T-helper 1 cell treated with Interleukin-12 subunit alpha and Interleukin-12 subunit beta and Interleukin-4 antibody, amounts not matched to agents 30 ng/mL and 1 ng/mL, for 36 hours (primary cell): ENCODE results near the gene ZIC2. TPM values are rescaled to one million over a fixed set of nuclear protein-coding genes. Genes with fewer than 3 reads are reported as not detected.

ENCODE experiments used
- intact Hi-C: fragments of 100-400 bp; cut with micrococcal nuclease; formaldehyde crosslinking; loops from one replicate; pipeline ENCODE4 v1.15.1; 2024
- total RNA-seq: library from RNA; stranded (reverse); gene quantifications from 2 replicates; pipeline ENCODE4 v1.2.3, GENCODE V29; 2022

The ZIC2 gene
- total RNA-seq, 1 donor from 2014 or later: 2.1 TPM

DNA sequence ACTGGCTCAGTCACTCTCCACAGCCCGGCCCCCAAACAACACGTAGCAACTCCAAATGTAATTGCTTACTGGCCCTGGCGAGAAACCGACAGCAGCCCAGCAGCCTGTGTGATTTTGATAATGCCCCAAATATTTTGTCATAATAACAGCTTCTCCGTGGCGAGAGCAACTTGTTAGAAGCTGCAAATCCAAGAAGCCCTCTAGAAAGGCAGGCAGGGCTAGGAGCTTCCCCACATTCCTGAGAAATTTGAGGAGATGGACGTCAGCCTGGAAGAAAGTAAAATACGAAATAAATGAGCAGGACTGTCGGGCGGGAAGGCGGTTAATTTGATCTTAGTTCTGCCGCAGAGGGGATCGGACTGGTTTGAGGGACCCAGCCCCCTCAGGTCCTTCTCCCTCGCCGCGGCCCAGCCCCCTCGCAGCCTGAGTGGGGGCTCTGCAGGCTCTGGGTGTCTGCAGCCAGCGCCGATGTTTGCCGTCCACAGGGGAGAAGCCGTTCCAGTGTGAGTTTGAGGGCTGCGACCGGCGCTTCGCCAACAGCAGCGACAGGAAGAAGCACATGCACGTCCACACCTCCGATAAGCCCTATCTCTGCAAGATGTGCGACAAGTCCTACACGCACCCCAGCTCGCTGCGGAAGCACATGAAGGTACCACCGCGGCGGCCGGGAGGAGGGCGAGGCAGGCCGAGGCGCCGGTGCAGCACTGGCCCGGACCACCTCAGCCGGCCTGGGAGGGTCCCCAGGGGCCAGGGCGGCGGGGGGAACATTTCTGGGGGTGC lies 3.1 kb downstream of the ZIC2 start:
- intact Hi-C loops: loop anchor here (1.0 to 5.0 kb wide), 4 partner anchors 8 to 693 kb away; no protein-coding TSS in a partner anchor

DNA sequence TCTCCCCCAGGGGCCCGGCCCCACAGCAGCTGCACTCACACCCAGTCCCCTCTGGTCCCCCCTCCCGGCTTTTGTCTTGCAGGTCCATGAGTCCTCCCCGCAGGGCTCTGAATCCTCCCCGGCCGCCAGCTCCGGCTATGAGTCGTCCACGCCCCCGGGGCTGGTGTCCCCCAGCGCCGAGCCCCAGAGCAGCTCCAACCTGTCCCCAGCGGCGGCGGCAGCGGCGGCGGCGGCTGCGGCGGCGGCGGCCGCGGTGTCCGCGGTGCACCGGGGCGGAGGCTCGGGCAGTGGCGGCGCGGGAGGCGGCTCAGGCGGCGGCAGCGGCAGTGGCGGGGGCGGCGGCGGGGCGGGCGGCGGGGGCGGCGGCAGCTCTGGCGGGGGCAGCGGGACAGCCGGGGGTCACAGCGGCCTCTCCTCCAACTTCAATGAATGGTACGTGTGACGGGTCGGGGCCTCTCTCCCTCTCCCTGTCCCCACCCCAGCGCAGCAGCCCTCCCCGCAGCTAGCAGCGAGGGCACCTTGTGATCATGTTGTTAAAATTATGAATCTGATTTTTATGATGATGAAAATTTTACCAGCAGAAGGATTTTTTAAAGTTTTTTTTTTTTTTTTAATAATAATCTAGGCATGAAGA lies 3.8 kb downstream of the ZIC2 start:
- intact Hi-C loops: loop anchor here (5.0 kb wide), 1 partner anchor 692 kb away; no protein-coding TSS in a partner anchor

DNA sequence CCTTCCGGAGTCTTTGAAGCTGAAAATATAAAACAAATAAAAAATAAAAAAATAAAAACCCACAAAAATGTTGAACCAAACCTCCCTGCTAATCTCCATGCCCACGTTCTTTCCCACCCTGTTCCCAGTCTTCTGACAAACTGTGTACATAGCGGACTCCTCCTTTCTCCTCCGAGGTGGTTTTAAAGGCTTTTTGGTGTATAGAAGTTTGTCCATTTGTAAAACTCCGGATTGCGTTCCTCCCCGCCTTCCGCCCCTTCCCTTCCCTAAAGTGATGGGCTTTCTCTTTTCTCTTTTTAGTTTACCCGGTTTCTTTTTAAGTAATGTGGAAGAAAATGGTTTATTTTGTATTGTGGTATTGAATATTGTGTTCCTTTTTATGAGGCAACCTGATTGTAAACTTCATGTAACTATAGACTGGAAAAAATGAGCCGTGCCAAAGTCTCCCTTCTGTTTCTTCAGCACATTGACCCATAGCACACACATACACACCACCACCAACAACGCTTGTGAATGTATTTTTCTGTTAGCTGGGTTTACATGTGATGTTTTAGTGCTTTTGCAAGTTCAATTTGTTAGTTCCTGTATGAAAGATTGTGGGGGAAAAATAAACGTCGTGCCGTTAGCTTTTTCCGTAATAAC lies 4.4 kb downstream of the ZIC2 start:
- intact Hi-C loops: loop anchor here (5.0 kb wide), 1 partner anchor 691 kb away; no protein-coding TSS in a partner anchor

DNA sequence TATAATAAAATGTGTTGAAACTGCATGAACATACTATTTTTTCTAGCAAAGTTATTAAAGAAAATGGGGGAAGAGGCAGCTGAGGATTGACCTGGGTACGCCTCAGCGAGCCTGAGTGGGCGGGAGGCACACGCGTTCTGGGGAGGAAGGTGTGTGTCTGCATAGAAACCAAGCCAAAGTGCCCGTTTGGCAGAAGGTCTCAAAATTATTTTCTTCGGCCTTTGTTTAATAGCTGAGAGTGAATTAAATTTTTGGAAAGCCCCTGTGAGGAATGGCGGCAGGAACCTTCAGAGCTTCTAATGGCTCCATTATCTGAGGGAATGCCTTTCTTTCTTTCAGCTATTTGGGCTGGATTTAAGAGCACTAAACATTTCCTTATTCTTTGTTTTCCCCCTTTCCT lies 5.2 kb downstream of the ZIC2 start:
- intact Hi-C loops: loop anchor here (5.0 kb wide), 1 partner anchor 691 kb away; no protein-coding TSS in a partner anchor

DNA sequence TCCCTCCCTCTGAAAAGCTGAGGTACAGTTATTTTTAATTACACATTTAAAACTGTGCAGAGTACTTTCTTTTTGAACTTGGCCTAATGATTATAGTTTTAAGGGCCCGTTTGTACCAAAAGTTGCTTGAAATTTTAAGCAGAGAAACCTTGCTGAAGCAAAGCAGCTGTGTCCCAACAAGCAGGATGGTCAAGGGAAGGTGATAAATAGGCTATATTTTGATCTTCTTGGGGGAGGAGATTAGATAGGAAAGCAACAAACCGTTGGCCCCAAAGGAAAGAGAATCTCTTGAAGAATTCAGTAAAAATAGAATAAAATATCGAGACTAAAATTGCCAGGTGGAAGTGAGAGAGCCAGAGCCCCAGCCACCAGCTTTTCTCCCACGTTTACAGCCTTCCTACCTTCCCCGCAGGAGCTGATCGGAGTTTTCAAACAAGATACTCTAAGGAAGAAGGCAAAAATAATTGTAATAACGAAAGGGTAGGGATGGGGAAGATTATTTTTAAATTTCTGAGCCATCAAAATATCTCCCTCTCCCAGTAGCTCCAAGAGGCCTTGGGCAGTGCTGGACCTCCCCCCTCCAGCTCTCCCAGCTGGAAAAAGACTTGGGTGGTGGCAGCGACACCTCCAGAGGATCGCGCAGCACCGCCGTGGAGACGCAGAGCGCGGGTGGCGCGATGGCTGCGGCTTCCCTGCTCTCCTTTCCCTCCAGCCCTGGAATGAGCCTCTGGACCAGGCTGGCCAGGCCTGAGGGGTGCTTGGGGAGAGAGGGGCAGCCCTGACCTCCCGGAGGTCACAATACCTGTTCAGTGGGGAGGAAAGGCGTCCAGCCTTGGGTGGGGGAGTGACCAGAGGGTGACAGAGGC lies 5.8 kb downstream of the ZIC2 start:
- intact Hi-C loops: loop anchor here (5.0 kb wide), 1 partner anchor 690 kb away; no protein-coding TSS in a partner anchor

DNA sequence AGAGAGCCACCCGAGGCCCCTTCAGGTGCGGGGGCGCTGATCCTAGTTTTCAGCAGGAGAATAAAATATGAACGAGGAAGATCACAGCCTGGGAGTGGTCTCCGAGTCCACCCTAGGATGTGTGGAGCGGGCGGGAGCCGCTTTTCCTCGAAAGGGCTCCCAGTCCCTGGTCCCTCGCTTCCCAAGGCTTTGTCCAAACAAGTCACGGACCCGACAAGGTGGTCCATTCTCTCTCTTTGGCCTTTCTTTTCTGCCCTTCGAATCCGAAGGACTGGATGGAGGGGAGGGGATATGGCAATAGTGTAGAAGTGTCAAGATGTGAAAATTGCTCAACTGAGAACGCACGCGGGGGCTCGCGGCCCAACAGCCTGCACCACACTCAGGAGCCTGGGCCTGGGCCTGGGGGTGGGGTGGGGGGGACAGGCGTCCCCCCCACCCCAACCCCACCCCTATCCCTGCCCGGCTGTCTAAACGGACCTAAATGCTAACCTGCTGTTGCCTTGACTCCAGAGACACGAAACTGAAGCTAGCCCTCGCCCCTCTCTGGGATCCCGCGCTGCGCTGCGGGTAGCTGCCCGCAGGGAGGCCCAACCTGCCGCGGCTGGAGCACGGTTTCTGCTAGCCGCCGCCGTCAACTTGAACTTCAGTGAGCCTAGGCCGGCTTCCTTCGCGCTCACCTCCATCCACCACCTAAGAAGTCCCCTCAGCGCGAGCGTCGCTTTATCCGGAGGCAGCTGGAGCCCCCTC lies 7.1 kb downstream of the ZIC2 start:
- intact Hi-C loops: loop anchor here (5.0 kb wide), 1 partner anchor 689 kb away; no protein-coding TSS in a partner anchor

DNA sequence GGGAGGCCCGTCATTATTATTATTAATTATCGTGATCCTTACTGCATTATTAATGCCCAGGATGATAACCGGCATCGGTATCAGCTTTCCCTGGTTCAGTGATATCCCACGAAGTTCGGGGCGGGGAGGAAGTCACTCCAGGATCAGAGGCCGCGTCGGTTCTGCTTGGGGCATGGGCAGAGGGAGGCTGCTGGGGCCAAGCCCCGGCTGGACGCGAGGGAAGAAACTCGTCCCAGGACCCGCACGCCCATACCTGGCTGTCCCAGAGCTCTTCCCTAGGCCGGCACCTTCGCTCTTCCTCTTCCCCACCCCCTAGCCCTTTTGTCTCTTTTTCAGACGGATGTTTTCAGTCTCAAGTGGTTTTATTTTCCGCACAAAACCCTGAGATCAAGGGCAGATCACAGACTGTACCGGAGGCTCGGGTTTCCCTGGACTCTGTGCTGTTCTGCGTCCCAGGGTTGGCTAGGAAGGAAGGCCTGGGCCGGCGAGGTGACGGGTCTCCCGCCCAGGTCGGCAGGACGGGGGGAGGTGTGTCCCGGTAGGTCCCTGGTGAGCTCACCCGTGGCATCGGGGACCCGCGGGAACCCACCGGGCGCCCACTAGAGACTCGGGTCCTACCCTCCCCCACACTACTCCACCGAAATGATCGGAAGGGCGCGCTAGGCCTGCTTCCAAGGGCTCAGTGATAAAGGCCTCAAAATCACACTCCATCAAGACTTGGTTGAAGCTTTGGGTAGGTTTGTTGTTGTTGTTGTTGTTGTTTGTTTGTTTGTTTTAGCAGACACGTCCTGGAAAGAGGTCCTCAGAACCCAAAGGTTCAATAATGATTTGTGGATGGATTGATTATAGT lies 7.9 kb downstream of the ZIC2 start:
- intact Hi-C loops: loop anchor here (5.0 kb wide), 2 partner anchors 403 to 688 kb away; no protein-coding TSS in a partner anchor

DNA sequence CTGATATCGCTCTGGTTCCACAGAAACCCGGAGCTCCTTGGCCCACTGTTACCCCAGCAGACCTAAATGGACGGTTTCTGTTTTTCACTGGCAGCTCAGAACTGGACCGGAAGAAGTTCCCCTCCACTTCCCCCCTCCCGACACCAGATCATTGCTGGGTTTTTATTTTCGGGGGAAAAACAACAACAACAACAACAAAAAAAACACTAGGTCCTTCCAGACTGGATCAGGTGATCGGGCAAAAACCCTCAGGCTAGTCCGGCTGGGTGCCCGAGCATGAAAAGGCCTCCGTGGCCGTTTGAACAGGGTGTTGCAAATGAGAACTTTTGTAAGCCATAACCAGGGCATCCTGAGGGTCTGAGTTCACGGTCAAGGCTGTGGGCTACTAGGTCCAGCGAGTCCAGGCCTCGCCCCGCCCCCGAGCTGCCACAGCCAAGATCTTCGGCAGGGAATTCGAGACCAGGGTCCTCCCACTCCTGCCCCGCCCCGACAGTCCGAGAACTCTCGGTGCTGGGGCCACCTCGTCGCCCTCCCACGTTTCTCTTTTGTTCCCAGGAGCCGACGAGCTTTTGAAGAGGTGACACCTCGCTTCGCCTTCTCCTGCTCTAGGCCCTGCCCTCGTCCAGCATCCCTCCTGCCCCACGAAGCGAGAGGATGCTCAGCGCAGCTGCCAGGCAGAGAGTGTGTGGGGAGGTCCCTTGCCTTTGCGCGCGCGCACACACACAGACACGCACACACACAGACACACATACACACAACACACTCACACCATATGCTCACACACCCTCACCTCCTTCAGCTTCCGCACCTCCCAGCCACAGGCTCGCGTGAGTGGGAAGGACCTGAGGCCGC lies 8.8 kb downstream of the ZIC2 start:
- intact Hi-C loops: loop anchor here (5.0 kb wide), 1 partner anchor 402 kb away; no protein-coding TSS in a partner anchor

DNA sequence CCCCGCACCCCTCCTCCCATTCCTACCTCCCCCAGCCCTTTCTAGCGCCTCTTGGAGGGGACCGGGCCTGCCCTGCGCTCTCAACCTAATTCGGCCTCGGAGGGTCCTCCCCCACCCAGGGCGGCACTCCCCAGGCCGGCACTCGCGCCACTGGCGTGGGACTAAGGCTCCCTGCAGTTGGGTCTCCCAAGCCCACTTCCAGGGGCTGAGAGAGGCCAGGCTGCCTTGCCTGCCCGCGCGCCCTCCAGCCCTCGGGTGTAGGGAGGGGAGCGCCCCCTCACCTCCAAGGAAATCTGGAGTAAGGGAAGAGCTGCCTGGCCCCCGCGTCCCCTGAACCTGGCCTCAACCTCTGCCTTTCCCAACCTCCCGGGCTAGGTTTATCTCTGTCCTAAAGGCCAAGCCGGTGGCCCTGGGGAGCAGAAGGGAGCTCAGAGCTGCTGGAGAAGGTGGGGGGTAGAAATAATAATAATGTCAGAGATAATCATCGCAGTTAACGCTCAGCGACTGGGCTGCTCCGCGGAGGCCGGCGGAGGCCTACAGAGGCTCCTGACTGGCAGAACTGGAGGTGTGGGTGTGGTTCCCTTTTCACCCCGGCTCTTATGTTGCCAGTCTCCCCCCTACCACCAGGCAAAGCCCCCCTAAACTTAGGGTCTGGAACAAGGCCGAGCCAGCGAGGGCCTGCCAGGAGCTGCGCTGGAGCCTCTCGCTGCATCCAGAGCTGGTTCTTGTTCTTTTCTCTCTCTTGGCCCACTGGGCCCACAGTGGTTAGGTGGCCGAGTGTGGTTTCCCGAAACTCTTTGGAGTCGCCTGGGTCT lies 9.6 kb downstream of the ZIC2 start:
- intact Hi-C loops: loop anchor here (5.0 kb wide), 1 partner anchor 401 kb away; no protein-coding TSS in a partner anchor

DNA sequence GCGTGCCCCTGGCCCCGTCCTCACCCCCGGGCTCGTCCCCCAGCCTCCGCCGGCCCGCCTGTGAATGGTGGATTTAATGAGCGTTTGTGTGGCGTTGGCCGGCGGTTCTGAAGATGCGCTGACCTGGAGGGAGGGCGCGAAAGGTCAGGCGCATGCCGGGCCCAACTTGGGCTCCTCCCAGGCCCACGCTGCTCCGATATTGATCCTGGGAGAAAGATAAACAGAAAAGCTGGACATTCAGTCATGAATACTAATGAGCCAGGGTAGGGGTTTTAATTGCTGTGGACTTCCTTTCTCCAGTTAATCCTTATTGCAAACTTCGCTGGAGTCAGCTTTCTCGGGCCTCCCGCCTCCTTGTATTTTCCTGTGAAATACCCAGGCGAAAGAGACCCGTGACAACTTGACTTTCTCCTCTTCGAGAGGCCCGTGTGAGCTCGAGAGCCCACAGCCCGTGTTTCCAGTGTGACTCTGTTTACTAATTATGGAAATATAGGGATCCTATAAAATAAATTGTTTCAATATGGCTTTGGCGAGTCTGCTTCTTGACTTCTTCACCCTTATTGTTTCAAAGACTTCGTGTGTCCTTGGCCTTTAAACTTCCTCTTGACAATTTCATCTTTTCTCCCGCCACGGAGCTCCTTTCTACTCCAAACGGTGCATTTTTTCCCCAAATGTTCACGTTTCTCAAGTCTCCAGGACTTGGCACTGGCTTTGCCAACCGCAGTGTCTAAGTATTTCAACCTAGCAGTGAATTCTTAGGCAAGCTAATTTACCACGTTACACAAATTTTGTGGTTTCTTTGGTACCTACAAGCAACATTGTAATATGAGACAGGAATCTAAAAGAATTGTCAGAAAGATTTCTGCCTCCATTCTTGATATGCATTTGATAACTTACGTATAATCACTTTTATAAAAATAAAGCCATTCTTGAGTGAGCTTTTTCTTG lies 10.5 kb downstream of the ZIC2 start:
- intact Hi-C loops: loop anchor here (1.0 to 5.0 kb wide), 2 partner anchors 8 to 400 kb away; no protein-coding TSS in a partner anchor

DNA sequence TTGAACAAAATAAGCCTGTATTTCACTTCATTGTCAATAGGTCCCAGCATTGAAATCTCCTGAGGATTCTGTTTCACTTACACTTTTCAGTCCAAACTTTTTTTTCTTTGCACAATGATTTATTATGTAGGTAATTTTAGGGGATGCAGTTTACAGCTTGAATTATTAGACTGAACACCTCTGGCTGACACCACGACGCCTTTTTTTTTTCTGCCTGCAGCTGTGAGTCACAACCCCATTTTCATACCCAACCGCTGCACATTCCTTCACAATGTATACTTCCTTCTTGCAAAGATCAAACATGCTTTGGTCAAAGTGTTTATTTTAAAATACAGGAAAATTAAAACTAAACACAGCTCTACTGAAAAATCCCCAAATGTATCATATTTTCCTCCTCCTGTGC lies 11.4 kb downstream of the ZIC2 start:
- intact Hi-C loops: loop anchor here (1.0 to 5.0 kb wide), 2 partner anchors 9 to 399 kb away; no protein-coding TSS in a partner anchor

DNA sequence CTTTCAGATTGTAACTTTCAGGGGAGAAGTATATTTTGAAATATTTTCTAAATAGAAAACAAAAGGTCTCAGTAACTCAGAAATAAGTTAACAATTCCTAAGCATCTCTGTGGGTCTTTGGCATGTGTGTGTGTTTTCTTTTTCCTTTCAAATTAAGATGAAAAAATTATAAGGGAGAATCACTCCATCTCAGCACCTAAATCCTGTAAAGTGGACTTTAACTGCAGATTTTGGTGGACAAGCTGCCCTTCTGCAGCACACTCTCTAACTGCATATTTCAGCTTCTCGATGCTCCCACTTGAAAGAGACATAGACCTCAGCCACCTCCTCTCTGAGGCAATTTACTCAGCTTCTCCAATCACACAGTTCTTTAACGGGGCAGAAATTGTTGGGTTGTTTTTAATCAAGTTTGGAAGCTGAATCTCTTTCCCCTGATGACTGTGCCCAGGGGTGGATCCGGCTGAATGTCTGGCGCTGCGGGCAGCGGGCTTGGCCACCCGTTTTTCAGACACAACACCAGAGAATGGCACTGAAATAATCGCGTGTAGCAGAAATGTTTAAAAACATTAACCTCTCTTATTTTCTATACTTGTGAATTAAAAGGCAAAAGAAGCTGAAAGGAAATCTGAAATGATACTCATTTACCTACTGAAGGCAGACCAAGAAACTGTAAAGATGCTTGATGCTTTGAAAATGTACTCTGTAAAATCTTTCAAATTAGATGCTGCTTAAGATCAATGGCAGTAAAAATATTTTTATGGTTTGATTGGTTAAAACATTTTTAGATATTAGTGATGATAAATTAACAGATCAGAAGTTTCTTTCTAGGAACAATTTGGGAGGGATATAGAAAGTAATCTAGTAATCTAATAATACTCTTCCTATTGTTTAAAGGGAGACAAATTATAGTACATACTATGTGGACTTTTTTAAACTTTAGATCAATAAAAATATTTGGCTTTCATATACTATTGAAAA lies 12.4 kb downstream of the ZIC2 start:
- intact Hi-C loops: loop anchor here (2.0 to 5.0 kb wide), 6 partner anchors 17 to 521 kb away; partner anchors contain the start of gene PCCA

DNA sequence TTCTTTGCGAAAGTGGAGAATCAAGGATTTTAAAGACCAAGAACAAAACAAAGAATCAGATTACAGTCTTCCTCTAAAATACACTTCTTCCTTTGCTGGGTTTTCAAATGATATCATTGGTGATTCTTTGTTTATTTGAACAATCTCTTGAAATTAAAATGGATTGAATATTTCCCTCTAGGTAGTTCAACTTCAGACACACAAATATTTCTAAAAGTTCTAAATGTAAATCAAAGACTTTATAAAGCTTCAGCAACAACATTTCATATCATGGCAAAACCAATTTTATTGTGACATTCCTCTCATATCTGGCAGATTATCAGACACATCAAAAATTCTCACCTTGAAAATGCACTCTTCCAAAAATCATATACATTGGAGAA lies 13.0 kb downstream of the ZIC2 start:
- intact Hi-C loops: loop anchor here (2.0 to 5.0 kb wide), 6 partner anchors 18 to 520 kb away; partner anchors contain the start of gene PCCA

DNA sequence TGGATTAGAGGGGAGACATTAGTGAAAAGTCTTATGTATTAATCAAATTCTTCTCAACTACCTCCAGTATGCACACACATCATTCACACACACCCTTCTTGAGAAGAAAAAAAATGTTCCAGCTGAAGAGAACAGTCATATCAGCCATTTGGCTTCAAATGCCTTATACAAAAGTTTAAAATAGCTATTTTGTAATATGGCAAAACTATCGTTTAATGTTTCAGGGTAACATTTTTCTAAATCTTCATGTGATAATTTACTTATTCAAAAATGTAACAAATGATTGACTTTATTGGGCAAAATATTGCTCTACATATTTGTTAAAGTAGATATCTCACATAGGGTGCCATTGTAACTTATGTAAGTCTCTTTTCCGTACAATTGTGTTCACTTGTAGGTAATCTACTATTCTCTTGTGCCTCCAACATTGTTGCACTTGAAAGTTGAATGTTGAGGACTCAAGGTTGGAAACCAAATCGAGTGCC lies 13.6 kb downstream of the ZIC2 start:
- intact Hi-C loops: loop anchor here (2.0 kb wide), 5 partner anchors 18 to 520 kb away; partner anchors contain the start of gene PCCA
